T-cell (primary cell): ENCODE measurements around the gene ZNF146. TPM values are rescaled to one million over a fixed set of nuclear protein-coding genes. Genes with fewer than 3 reads are reported as not detected.

Experiments used
- ATAC-seq, 4 experiments: fragments of 200-7000 bp in 3 of 4; fragments of 150-1000 bp in 1 of 4; cut with Tn5 transposase; replicated peaks in 1 of 4; 1 replicate in 3 of 4; 2 replicates in 1 of 4; pipeline ENCODE4 v1.10.0; 2021; ENCODE audit warnings: moderate library complexity in 3 of 4, mild to moderate bottlenecking in 2 of 4, moderate number of reproducible peaks in 1 of 4
- CTCF ChIA-PET, 2 donors: fragments of 300-600 bp; sonication (Branson Sonifier 250); formaldehyde crosslinking; loops; one replicate each; lab custom pipeline; 2022; ENCODE audit warnings: antibody characterized with exemption in 2 of 2; lab: Charles Lee
- POLR2A ChIA-PET, 2 donors: fragments of 300-600 bp; sonication (Branson Sonifier 250); formaldehyde crosslinking; loops; one replicate each; lab custom pipeline; 2022; ENCODE audit warnings: antibody characterized with exemption in 2 of 2; lab: Charles Lee
- DNase-seq, 35 experiments: peaks; one replicate each; pipeline versions ENCODE4 v3.0.0 to v3.0.0-alpha.2; 2013 to 2023
- H3K27ac ChIP-seq: one replicate; pipeline ENCODE4 v1.5.1; 2013; ENCODE audit warnings: low read length
- H3K27me3 ChIP-seq, 2 experiments: replicated peaks in 1 of 2; 1 replicate in 1 of 2; 2 replicates in 1 of 2; pipeline versions ENCODE4 v1.6.1 to v1.7.0; 2013; ENCODE audit warnings: low read length in 1 of 2, mixed read lengths in 1 of 2; ENCODE audit not compliant: control insufficient read depth in 2 of 2, insufficient read depth in 2 of 2; ENCODE audit errors: extremely low read depth in 1 of 2
- H3K36me3 ChIP-seq, 2 donors: 1 replicate in 1 of 2; 2 replicates in 1 of 2; pipeline versions ENCODE4 v1.6.1 to v1.7.0; 2013; ENCODE audit warnings: low read length in 1 of 2; ENCODE audit not compliant: control insufficient read depth in 2 of 2, insufficient read depth in 1 of 2; ENCODE audit errors: extremely low read depth in 1 of 2
- H3K4me1 ChIP-seq, 2 experiments: 1 replicate in 1 of 2; 2 replicates in 1 of 2; pipeline versions ENCODE4 v1.6.1 to v1.7.0; 2013; ENCODE audit warnings: low read length in 2 of 2, mixed read lengths in 1 of 2; ENCODE audit not compliant: insufficient read depth in 2 of 2, control insufficient read depth in 1 of 2; ENCODE audit errors: extremely low read depth in 1 of 2
- H3K4me3 ChIP-seq, 2 donors: 1 replicate in 1 of 2; 2 replicates in 1 of 2; pipeline versions ENCODE4 v1.5.1 to v1.7.0; 2013; ENCODE audit warnings: mild to moderate bottlenecking in 2 of 2, low read length in 1 of 2, moderate library complexity in 1 of 2; ENCODE audit not compliant: control insufficient read depth in 1 of 2; ENCODE audit errors: extremely low read depth in 1 of 2
- H3K9me3 ChIP-seq: 2 replicates; pipeline ENCODE4 v1.7.0; 2013
- H3K27ac Mint-ChIP-seq, 2 donors: one replicate each; pipeline ENCODE4 v1.8.0; 2020 to 2021; ENCODE audit warnings: mild to moderate bottlenecking in 2 of 2, mixed read lengths in 2 of 2
- H3K27me3 Mint-ChIP-seq, 2 donors: one replicate each; pipeline ENCODE4 v1.8.0; 2021 to 2022; ENCODE audit warnings: mixed read lengths in 2 of 2
- H3K36me3 Mint-ChIP-seq: one replicate; pipeline ENCODE4 v1.8.0; 2021; ENCODE audit warnings: mixed read lengths
- H3K4me1 Mint-ChIP-seq, 3 donors: one replicate each; pipeline ENCODE4 v1.8.0; 2020 to 2022; ENCODE audit warnings: mixed read lengths in 3 of 3, mild to moderate bottlenecking in 1 of 3
- H3K4me3 Mint-ChIP-seq, 3 donors: one replicate each; pipeline ENCODE4 v1.8.0; 2020 to 2022; ENCODE audit warnings: mild to moderate bottlenecking in 3 of 3, mixed read lengths in 3 of 3, moderate library complexity in 3 of 3
- H3K9me3 Mint-ChIP-seq, 3 donors: one replicate each; pipeline ENCODE4 v1.8.0; 2020 to 2022; ENCODE audit warnings: mixed read lengths in 3 of 3
- WGBS: methylation state at CpG from one replicate; pipeline ENCODE4 v1.1.5; 2013; ENCODE audit warnings: missing lambda C conversion rate; ENCODE audit not compliant: insufficient coverage; 5-methylcytosine and 5-hydroxymethylcytosine counted together
- total RNA-seq, 35 experiments: library from RNA in 6 of 35; stranded (reverse) in 6 of 35; fragments of 120-200 nt in 1 of 35; gene quantifications; one replicate each; pipeline versions ENCODE4 v1.2.1 to v1.2.4 and lab custom pipeline; 2013 to 2026

Gene ZNF146
- total RNA-seq, 5 donors from 2014 or later (not counting 1 experiment from before 2014, with no cell fraction given): 24.4 to 63.2 (median 61.1) TPM

GRCh38 chr19:36256064-36256463 is 41.2 kb downstream of the ZNF146 start:
- no peaks in the 10 kb centered on the region for H3K9me3 ChIP-seq
- no peaks in the 10 kb centered on the region for H3K36me3 ChIP-seq
- H3K27me3 ChIP-seq: peaks cover 0 to 8% of the 10 kb centered on the region in 2 experiments
- no peaks in the 10 kb centered on the region for H3K4me1 ChIP-seq
- POLR2A ChIA-PET: no interaction called here
- no peak overlapping the region for H3K27ac ChIP-seq
- H3K4me3 ChIP-seq: no peak overlapping the region
- CTCF ChIA-PET: no interaction called here
- 98% methylated on average over 14 of the region's 15 CpGs for WGBS
- ATAC-seq (no peak), DNase-seq (no peak)
- no peak overlapping the region for H3K4me3 Mint-ChIP-seq
- H3K4me1 Mint-ChIP-seq: no peaks in the 10 kb centered on the region
- peaks cover 2 to 5% of the 10 kb centered on the region in 2 donors for H3K27me3 Mint-ChIP-seq
- H3K27ac Mint-ChIP-seq: no peak overlapping the region
- H3K9me3 Mint-ChIP-seq: peaks cover 4 to 36% (median 21%) of the 10 kb centered on the region in 3 donors
- H3K36me3 Mint-ChIP-seq: peaks cover 6% of the 10 kb centered on the region

- Histone ChIP-seq H3K9me3 (no peaks in the 10 kb centered on the region), H3K4me1 (no peaks in the 10 kb centered on the region), H3K36me3 (no peaks in the 10 kb centered on the region), H3K4me3 (no peak overlapping the region), H3K27me3 (peaks cover 0 to 8% of the 10 kb centered on the region in 2 experiments), H3K27ac (no peak overlapping the region)
- 73% methylated on average over 37 of the region's 42 CpGs for WGBS
- Mint-ChIP-seq H3K36me3 (peaks cover 6% of the 10 kb centered on the region), H3K4me1 (no peaks in the 10 kb centered on the region), H3K27me3 (peaks cover 2 to 5% of the 10 kb centered on the region in 2 donors), H3K9me3 (peaks cover 4 to 29% (median 19%) of the 10 kb centered on the region in 3 donors), H3K27ac (no peak overlapping the region), H3K4me3 (no peak overlapping the region)
- POLR2A ChIA-PET: no interaction called here
- CTCF ChIA-PET: no interaction called here
- no peak for ATAC-seq
- no peak for DNase-seq
Measured at GRCh38 chr19:36256853-36257519, 42.1 kb downstream of the ZNF146 start.

- H3K36me3 Mint-ChIP-seq: peaks cover 6% of the 10 kb centered on the region
Measured at GRCh38 chr19:36257520-36257876, 42.6 kb downstream of the ZNF146 start.

GRCh38 chr19:36258028-36258875 is 43.3 kb downstream of the ZNF146 start:
- Mint-ChIP-seq H3K27ac (no peak overlapping the region), H3K27me3 (peaks cover 2 to 5% of the 10 kb centered on the region in 2 donors), H3K36me3 (peaks cover 6% of the 10 kb centered on the region), H3K4me1 (no peaks in the 10 kb centered on the region), H3K9me3 (peaks cover 6 to 30% (median 18%) of the 10 kb centered on the region in 3 donors), H3K4me3 (peak overlapping the region in 1 of 3 donors; percentile 36)
- ATAC-seq: no peak
- ChIA-PET CTCF (no interaction called here), POLR2A (no interaction called here)
- no peak for DNase-seq
- no peak overlapping the region for H3K27ac ChIP-seq
- 92% methylated on average over 15 of the region's 29 CpGs for WGBS
- no peaks in the 10 kb centered on the region for H3K36me3 ChIP-seq
- H3K4me1 ChIP-seq: no peaks in the 10 kb centered on the region
- H3K27me3 ChIP-seq: peaks cover 0 to 8% of the 10 kb centered on the region in 2 experiments
- H3K9me3 ChIP-seq: no peaks in the 10 kb centered on the region
- H3K4me3 ChIP-seq: no peak overlapping the region

More at GRCh38 chr19:36257520-36257876, 42.6 kb downstream of the ZNF146 start:
- peaks cover 4 to 27% (median 17%) of the 10 kb centered on the region in 3 donors for H3K9me3 Mint-ChIP-seq
- no peak overlapping the region for H3K4me3 Mint-ChIP-seq
- CTCF ChIA-PET: no interaction called here
- peaks cover 0 to 8% of the 10 kb centered on the region in 2 experiments for H3K27me3 ChIP-seq
- H3K4me3 ChIP-seq: no peak overlapping the region
- H3K27ac Mint-ChIP-seq: no peak overlapping the region
- no peaks in the 10 kb centered on the region for H3K4me1 Mint-ChIP-seq
- DNase-seq (no peak), ATAC-seq (no peak)
- POLR2A ChIA-PET: no interaction called here
- H3K27ac ChIP-seq: no peak overlapping the region
- 35% methylated on average over 37 of the region's 37 CpGs for WGBS
- no peaks in the 10 kb centered on the region for H3K36me3 ChIP-seq
- H3K9me3 ChIP-seq: no peaks in the 10 kb centered on the region
- peaks cover 2 to 5% of the 10 kb centered on the region in 2 donors for H3K27me3 Mint-ChIP-seq
- H3K4me1 ChIP-seq: no peaks in the 10 kb centered on the region

- ChIA-PET CTCF (no interaction called here), POLR2A (no interaction called here)
- peaks cover 0 to 8% of the 10 kb centered on the region in 2 experiments for H3K27me3 ChIP-seq
- peaks cover 2 to 5% of the 10 kb centered on the region in 2 donors for H3K27me3 Mint-ChIP-seq
- no peaks in the 10 kb centered on the region for H3K36me3 ChIP-seq
- no peak overlapping the region for H3K4me3 Mint-ChIP-seq
- ATAC-seq (no peak), DNase-seq (no peak)
- no peak overlapping the region for H3K27ac ChIP-seq
- no peaks in the 10 kb centered on the region for H3K9me3 ChIP-seq
- H3K27ac Mint-ChIP-seq: no peak overlapping the region
- H3K9me3 Mint-ChIP-seq: peaks cover 12 to 34% (median 19%) of the 10 kb centered on the region in 3 donors
- H3K4me3 ChIP-seq: no peak overlapping the region
- no peaks in the 10 kb centered on the region for H3K4me1 ChIP-seq
- no peaks in the 10 kb centered on the region for H3K4me1 Mint-ChIP-seq
- H3K36me3 Mint-ChIP-seq: peaks cover 6% of the 10 kb centered on the region
- 85% methylated on average over 6 of the region's 20 CpGs for WGBS
Measured at GRCh38 chr19:36259211-36259610, 44.3 kb downstream of the ZNF146 start.

GRCh38 chr19:36265064-36265463 is 50.2 kb downstream of the ZNF146 start:
- H3K27me3 ChIP-seq: no peaks in the 10 kb centered on the region
- DNase-seq: no peak
- H3K4me1 Mint-ChIP-seq: no peaks in the 10 kb centered on the region
- no peak for ATAC-seq
- CTCF ChIA-PET: no interaction called here
- no peak overlapping the region for H3K27ac ChIP-seq
- no peaks in the 10 kb centered on the region for H3K36me3 ChIP-seq
- 91% methylated on average over 2 of the region's 4 CpGs for whole genome bisulfite sequencing
- H3K4me1 ChIP-seq: no peaks in the 10 kb centered on the region
- H3K36me3 Mint-ChIP-seq: peaks cover 4% of the 10 kb centered on the region
- no peak overlapping the region for H3K4me3 Mint-ChIP-seq
- no peaks in the 10 kb centered on the region for H3K9me3 ChIP-seq
- POLR2A ChIA-PET: no interaction called here
- no peaks in the 10 kb centered on the region for H3K27me3 Mint-ChIP-seq
- H3K9me3 Mint-ChIP-seq: peaks cover 16 to 20% (median 17%) of the 10 kb centered on the region in 3 donors
- H3K27ac Mint-ChIP-seq: no peak overlapping the region
- H3K4me3 ChIP-seq: no peak overlapping the region
